ENCODE results near the gene ZFAND3.

ZFAND3 gene

GRCh38 chr6:38056361-38056760, 236.8 kb downstream of the ZFAND3 start:
- DNase-seq = no peak

GRCh38 chr6:38057994-38058393, 238.5 kb downstream of the ZFAND3 start:
- DNase-seq = no peak

DNA sequence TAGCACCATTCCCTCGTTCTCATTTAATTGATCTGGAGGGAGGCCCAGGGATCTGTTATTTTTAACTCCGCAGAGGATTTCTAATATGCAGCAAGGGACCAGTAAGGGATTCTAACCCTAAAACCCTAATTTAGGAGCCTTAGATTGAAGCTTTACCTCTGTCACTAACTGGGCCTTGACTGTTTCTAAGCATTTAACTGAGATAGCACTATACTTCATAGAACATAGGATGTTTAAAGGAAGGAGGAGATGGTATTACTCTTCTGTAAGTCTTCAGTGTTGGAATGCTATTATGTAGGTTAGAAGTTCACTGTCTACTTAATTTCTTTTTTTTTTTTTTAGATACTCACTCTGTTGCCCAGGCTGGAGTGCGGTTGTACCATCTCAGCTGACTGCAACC, 242.5 kb downstream of the ZFAND3 start:
- DNase-seq = no peak

- no peak for DNase-seq
Observed at GRCh38 chr6:38063973-38064372, 244.4 kb downstream of the ZFAND3 start.

DNA sequence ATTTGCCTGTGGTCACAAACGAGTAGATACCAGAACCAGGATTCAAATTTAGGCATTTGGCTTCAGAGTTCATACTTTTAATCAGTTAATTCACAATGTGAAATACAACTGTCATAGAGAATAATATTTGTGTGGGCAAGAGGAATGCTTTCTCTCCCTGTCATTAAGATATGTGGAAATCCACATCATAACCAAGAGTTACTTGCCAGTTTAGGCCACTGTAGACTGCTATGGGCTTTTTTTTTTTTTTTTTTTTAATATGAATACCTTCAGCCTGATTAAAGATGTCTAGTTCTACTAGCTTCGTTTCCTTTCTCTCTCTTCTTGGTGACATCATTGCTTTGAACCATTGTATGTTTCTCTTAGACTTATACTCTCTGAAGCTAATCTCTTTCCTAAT, 244.9 kb downstream of the ZFAND3 start:
- no peak for DNase-seq

GRCh38 chr6:38065734-38066305, 246.3 kb downstream of the ZFAND3 start:
- no peak for DNase-seq

DNA sequence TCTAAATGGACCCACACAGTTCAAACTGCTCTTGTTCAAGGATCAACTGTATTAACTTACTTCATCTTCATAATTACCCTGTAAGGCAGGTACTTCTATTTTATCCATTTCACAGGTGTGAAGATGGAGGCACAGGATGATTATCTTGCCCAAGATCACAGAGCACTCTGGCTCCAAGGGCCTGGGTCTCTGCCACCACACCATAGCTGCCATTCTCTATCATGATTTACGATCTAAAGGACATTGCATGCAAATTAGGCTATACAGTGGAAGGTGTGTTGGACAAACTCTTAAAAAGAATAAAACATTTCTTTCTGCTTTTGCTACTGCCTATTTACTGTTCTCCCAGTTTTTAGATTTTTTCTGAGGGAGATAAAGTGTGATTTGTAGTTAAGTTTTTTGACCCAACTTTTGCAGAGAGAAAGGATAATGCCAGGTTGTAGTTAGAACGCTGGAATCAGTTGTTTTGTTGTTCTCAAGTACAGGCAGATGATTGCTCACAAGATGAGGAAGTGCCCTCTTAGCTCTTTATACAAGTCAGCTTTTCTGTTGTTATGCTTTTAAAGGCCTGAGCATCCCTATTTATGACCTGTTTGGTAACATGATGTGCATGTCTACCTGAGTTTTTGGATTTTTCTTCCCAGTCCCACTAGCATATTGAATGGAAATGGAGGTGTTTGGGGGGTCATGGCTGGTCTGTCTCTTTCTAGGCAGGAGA, 247.9 kb downstream of the ZFAND3 start:
- no peak for DNase-seq

DNA sequence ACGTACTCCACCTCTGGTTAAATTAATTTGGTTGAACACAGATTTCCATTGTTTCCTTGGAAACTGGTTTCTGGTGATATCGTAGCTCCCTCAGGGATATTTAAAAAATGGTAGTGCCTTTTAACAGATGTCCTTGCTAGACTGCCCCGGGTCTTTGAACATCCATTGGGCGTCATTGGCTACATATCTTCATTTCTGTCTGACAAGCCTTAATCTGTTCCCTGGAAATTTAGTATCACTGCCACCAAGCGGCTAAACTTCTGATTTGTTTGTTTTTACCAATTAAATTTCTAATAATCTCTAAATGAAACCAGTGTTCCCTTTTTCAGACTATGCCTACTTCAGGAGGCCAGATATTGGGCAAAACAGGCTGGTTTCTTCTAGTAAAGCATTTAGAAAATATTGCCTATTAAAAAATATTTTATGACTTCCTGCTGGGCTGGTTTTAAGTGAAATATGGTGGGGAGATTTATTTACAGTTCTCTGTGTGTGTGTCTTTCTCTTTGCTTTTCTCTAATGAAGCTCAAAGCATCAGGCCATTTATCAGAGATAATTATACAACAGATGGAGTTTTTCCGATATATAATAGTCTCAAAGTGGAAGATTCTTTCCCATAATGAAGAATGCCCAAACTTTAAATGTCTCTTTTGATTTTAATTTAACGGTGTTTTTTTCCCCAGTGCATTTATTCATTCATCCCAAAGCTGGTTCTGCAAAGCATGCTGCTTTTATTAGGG, 249.5 kb downstream of the ZFAND3 start:
- no peak for DNase-seq

GRCh38 chr6:38077488-38078030, 258.0 kb downstream of the ZFAND3 start:
- DNase-seq = no peak

GRCh38 chr6:38078671-38079070, 259.1 kb downstream of the ZFAND3 start:
- no peak for DNase-seq

DNA sequence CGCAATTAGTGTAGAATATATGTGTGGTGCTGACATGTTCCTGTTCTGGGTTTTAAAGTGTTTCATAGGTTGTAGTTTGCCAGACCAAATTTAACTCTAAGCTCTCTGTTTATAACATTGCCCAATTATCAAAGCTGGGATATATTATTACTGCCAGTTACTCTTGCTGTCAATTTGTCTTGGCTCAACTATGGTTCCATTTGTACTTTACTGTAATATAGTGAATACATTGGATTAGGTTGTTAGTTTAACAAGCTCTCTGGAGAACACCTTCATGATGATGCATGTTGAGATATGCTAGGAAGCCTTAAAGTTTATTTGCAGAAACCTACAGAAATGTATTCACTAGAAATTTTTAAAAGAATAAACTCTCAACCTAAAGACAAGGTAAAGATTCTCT, 259.6 kb downstream of the ZFAND3 start:
- no peak for DNase-seq

DNA sequence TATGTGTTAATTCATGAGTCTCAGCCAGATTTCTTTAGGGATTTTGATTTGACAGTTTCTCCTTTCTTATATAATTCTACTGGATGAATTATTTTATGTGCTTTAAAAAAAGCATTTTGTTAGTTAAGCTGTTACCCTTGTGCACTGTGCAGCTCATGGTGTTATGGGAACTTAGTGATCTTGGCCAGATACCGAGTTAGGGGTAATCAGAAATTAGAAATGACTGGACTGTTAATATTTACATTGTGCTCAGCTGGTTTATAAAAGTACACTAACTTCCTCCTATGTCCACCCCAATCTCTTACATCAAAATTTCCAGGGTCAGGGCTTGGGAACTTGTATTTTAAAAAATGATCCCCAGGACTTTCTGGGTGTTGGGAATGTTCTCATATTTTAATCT, 260.0 kb downstream of the ZFAND3 start:
- DNase-seq = no peak

GRCh38 chr6:38080360-38080759, 260.8 kb downstream of the ZFAND3 start:
- DNase-seq = no peak

DNA sequence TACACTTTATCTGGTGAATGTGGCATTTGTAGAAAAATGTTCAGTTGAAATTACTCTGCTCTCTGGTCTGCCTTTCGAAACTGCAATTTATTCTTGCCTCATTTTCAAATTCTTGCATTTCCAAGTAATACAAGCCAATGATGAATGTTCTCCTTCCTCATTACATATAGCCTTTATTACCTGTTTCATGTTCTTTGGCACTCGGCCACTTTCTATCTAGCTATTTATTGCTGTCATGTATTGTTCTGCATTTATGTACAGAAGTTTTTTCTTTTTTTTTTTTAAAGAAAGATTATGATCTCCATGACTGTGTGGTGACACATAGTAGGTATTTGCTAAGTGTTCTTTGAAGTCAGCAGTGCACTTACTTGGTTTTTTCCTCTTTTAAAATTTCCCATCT, 261.4 kb downstream of the ZFAND3 start:
- no peak for DNase-seq

- DNase-seq = no peak
Observed at GRCh38 chr6:38085031-38085430, 265.5 kb downstream of the ZFAND3 start.

- DNase-seq = no peak
Observed at GRCh38 chr6:38086346-38086745, 266.8 kb downstream of the ZFAND3 start.

DNA sequence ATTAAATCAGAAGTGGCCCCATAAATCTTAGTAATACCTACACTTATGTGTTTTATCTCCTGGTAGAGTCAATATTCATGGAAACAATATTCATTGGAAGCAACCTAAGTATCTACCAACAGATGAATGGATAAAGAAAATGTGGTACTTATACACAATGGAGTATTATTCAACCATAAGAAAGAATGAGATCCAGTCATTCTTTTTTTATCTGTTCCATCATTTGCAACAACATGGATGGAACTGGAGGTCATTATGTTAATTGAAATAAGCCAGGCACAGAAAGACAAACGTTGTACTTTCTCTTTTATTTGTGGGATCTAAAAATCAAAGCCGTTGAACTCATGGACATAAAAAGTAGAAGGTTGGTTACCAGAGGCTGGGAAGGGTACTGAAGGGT, 268.5 kb downstream of the ZFAND3 start:
- no peak for DNase-seq

DNA sequence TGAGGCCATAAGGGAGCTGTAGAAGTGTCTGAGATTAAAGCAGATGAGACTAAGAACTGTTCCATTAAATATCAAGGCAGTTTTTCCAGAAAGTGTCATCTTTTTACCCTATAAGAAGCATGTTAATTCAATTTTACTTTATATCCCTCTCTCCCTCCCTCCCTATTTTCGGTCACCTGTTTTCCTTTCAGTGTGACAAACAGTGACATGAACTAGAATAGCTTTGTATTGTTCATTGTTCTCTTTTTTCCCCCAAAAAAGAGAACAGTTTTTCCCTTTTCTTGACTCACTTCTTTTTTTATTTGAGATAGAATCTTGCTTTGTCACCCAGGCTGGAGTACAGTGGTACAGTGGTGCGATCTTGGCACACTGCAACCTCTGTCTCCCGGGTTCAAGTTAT, 269.3 kb downstream of the ZFAND3 start:
- no peak for DNase-seq

- no peak for DNase-seq
Observed at GRCh38 chr6:38091613-38092012, 272.1 kb downstream of the ZFAND3 start.

GRCh38 chr6:38092465-38092864, 272.9 kb downstream of the ZFAND3 start:
- DNase-seq = no peak

GRCh38 chr6:38092964-38093363, 273.4 kb downstream of the ZFAND3 start:
- no peak for DNase-seq

GRCh38 chr6:38095054-38095453, 275.5 kb downstream of the ZFAND3 start:
- no peak for DNase-seq

- no peak for DNase-seq
Observed at GRCh38 chr6:38099221-38099620, 279.7 kb downstream of the ZFAND3 start.

GRCh38 chr6:38100380-38100779, 280.9 kb downstream of the ZFAND3 start:
- no peak for DNase-seq

Data from CD4-positive, alpha-beta T cell treated with Interleukin-12 subunit alpha and Interleukin-12 subunit beta, for 1 hour (primary cell).